Activated naive CD8-positive, alpha-beta T cell treated with anti-CD3 and anti-CD28 coated beads, Interleukin-2, amount 10 ng/mL, durations not matched to agents 7 days and 5 days (primary cell): Measurements from ENCODE around the gene ASIC2. TPM values are rescaled to one million over a fixed set of nuclear protein-coding genes. Genes with fewer than 3 reads are reported as not detected.

Source experiments
- ATAC-seq: fragments of 150-1000 bp; cut with Tn5 transposase; one replicate; pipeline ENCODE4 v1.10.0; 2021; ENCODE audit warnings: low read depth, moderate library complexity
- POLR2A ChIA-PET: fragments of 350-600 bp; sonication (Branson Sonifier 250); formaldehyde crosslinking; loops from one replicate; lab custom pipeline; 2021; ENCODE audit warnings: antibody characterized with exemption; lab: Charles Lee
- DNase-seq: peaks from one replicate; pipeline ENCODE4 v3.0.0; 2021
- H3K27ac Mint-ChIP-seq: one replicate; pipeline ENCODE4 v1.8.0; 2022; ENCODE audit warnings: mild to moderate bottlenecking, mixed read lengths
- H3K27me3 Mint-ChIP-seq: one replicate; pipeline ENCODE4 v1.8.0; 2022; ENCODE audit warnings: mild to moderate bottlenecking, moderate library complexity, mixed read lengths
- H3K36me3 Mint-ChIP-seq: one replicate; pipeline ENCODE4 v1.8.0; 2021; ENCODE audit warnings: mild to moderate bottlenecking, mixed read lengths
- H3K4me1 Mint-ChIP-seq: one replicate; pipeline ENCODE4 v1.8.0; 2021; ENCODE audit warnings: mixed read lengths
- H3K4me3 Mint-ChIP-seq: one replicate; pipeline ENCODE4 v1.8.0; 2022; ENCODE audit warnings: mild to moderate bottlenecking, moderate library complexity, mixed read lengths
- H3K9me3 Mint-ChIP-seq: one replicate; pipeline ENCODE4 v1.8.0; 2021; ENCODE audit warnings: mixed read lengths
- total RNA-seq, 2 experiments: library from RNA; stranded (reverse); gene quantifications; one replicate each; pipeline ENCODE4 v1.2.3, GENCODE V29; 2021

Gene ASIC2
- total RNA-seq, 2 experiments from 2014 or later, result not detected

- Mint-ChIP-seq H3K9me3 (no peaks in the 10 kb centered on the region), H3K36me3 (no peaks in the 10 kb centered on the region), H3K4me1 (no peaks in the 10 kb centered on the region), H3K27ac (no peak overlapping the region), H3K4me3 (no peak overlapping the region), H3K27me3 (no peaks in the 10 kb centered on the region)
- no peak for ATAC-seq
- DNase-seq, result no peak
- POLR2A ChIA-PET, result no interaction called here
Observed at GRCh38 chr17:33167736-33168135, 125.4 kb downstream of the ASIC2 start.

- POLR2A ChIA-PET, result no interaction called here
- H3K4me3 Mint-ChIP-seq, result no peak overlapping the region
- no peak overlapping the region for H3K27ac Mint-ChIP-seq
- H3K9me3 Mint-ChIP-seq, result no peaks in the 10 kb centered on the region
- H3K27me3 Mint-ChIP-seq, result no peaks in the 10 kb centered on the region
- ATAC-seq, result no peak
- H3K36me3 Mint-ChIP-seq, result no peaks in the 10 kb centered on the region
- no peak for DNase-seq
- H3K4me1 Mint-ChIP-seq, result no peaks in the 10 kb centered on the region
Observed at GRCh38 chr17:33166472-33166871, 126.6 kb downstream of the ASIC2 start.

GRCh38 chr17:33164169-33164881 is 128.8 kb downstream of the ASIC2 start:
- H3K9me3 Mint-ChIP-seq, result no peaks in the 10 kb centered on the region
- H3K4me1 Mint-ChIP-seq, result no peaks in the 10 kb centered on the region
- H3K27ac Mint-ChIP-seq, result no peak overlapping the region
- no peaks in the 10 kb centered on the region for H3K36me3 Mint-ChIP-seq
- ATAC-seq (no peak), DNase-seq (no peak)
- H3K4me3 Mint-ChIP-seq, result no peak overlapping the region
- POLR2A ChIA-PET, result no interaction called here
- H3K27me3 Mint-ChIP-seq, result peaks cover 2% of the 10 kb centered on the region

- DNase-seq (no peak), ATAC-seq (no peak)
- Mint-ChIP-seq H3K4me1 (no peaks in the 10 kb centered on the region), H3K9me3 (no peaks in the 10 kb centered on the region), H3K27ac (no peak overlapping the region), H3K4me3 (no peak overlapping the region), H3K36me3 (no peaks in the 10 kb centered on the region), H3K27me3 (peaks cover 2% of the 10 kb centered on the region)
- POLR2A ChIA-PET, result no interaction called here
Observed at GRCh38 chr17:33163533-33164168, 129.4 kb downstream of the ASIC2 start.

- DNase-seq (no peak), ATAC-seq (no peak)
- Mint-ChIP-seq H3K27me3 (peaks cover 5% of the 10 kb centered on the region), H3K36me3 (no peaks in the 10 kb centered on the region), H3K4me1 (peaks cover 4% of the 10 kb centered on the region), H3K9me3 (no peaks in the 10 kb centered on the region), H3K27ac (no peak overlapping the region), H3K4me3 (no peak overlapping the region)
- POLR2A ChIA-PET, result no interaction called here
Observed at GRCh38 chr17:33154869-33155455, 138.1 kb downstream of the ASIC2 start.

- no peak overlapping the region for H3K27ac Mint-ChIP-seq
- no peaks in the 10 kb centered on the region for H3K9me3 Mint-ChIP-seq
- peaks cover 4% of the 10 kb centered on the region for H3K27me3 Mint-ChIP-seq
- ATAC-seq (no peak), DNase-seq (no peak)
- no peaks in the 10 kb centered on the region for H3K36me3 Mint-ChIP-seq
- H3K4me1 Mint-ChIP-seq, result peaks cover 4% of the 10 kb centered on the region
- POLR2A ChIA-PET, result no interaction called here
- no peak overlapping the region for H3K4me3 Mint-ChIP-seq
Observed at GRCh38 chr17:33152783-33153182, 140.3 kb downstream of the ASIC2 start.

- Mint-ChIP-seq H3K4me1 (peaks cover 4% of the 10 kb centered on the region), H3K27ac (no peak overlapping the region), H3K36me3 (no peaks in the 10 kb centered on the region), H3K9me3 (no peaks in the 10 kb centered on the region), H3K27me3 (peaks cover 4% of the 10 kb centered on the region), H3K4me3 (no peak overlapping the region)
- ATAC-seq, result no peak
- POLR2A ChIA-PET, result no interaction called here
- no peak for DNase-seq
Observed at GRCh38 chr17:33151565-33151964, 141.5 kb downstream of the ASIC2 start.

- Mint-ChIP-seq H3K4me1 (no peaks in the 10 kb centered on the region), H3K36me3 (no peaks in the 10 kb centered on the region), H3K27me3 (no peaks in the 10 kb centered on the region), H3K9me3 (no peaks in the 10 kb centered on the region), H3K4me3 (no peak overlapping the region), H3K27ac (no peak overlapping the region)
- POLR2A ChIA-PET, result no interaction called here
- ATAC-seq (no peak), DNase-seq (no peak)
Observed at GRCh38 chr17:33145941-33146340, 147.2 kb downstream of the ASIC2 start.

- Mint-ChIP-seq H3K36me3 (no peaks in the 10 kb centered on the region), H3K4me1 (no peaks in the 10 kb centered on the region), H3K27ac (no peak overlapping the region), H3K4me3 (no peak overlapping the region), H3K27me3 (peaks cover under 1% of the 10 kb centered on the region), H3K9me3 (no peaks in the 10 kb centered on the region)
- POLR2A ChIA-PET, result no interaction called here
- DNase-seq, result no peak
- ATAC-seq, result no peak
Observed at GRCh38 chr17:33144837-33145236, 148.3 kb downstream of the ASIC2 start.

- no peak for ATAC-seq
- peaks cover 3% of the 10 kb centered on the region for H3K27me3 Mint-ChIP-seq
- H3K9me3 Mint-ChIP-seq, result no peaks in the 10 kb centered on the region
- no peaks in the 10 kb centered on the region for H3K4me1 Mint-ChIP-seq
- no peak for DNase-seq
- no peak overlapping the region for H3K4me3 Mint-ChIP-seq
- H3K27ac Mint-ChIP-seq, result no peak overlapping the region
- H3K36me3 Mint-ChIP-seq, result no peaks in the 10 kb centered on the region
- POLR2A ChIA-PET, result no interaction called here
Observed at GRCh38 chr17:33142705-33143299, 150.3 kb downstream of the ASIC2 start.

- POLR2A ChIA-PET, result no interaction called here
- H3K27ac Mint-ChIP-seq, result no peak overlapping the region
- peaks cover 3% of the 10 kb centered on the region for H3K27me3 Mint-ChIP-seq
Observed at GRCh38 chr17:33140413-33141099, 152.5 kb downstream of the ASIC2 start.

GRCh38 chr17:33138627-33139026 is 154.5 kb downstream of the ASIC2 start:
- ATAC-seq, result no peak
- Mint-ChIP-seq H3K27ac (no peak overlapping the region), H3K36me3 (no peaks in the 10 kb centered on the region), H3K4me1 (no peaks in the 10 kb centered on the region), H3K27me3 (peaks cover 3% of the 10 kb centered on the region), H3K4me3 (no peak overlapping the region), H3K9me3 (no peaks in the 10 kb centered on the region)
- POLR2A ChIA-PET, result no interaction called here
- DNase-seq, result no peak

More at GRCh38 chr17:33140413-33141099, 152.5 kb downstream of the ASIC2 start:
- ATAC-seq (no peak), DNase-seq (no peak)
- no peaks in the 10 kb centered on the region for H3K9me3 Mint-ChIP-seq
- no peaks in the 10 kb centered on the region for H3K4me1 Mint-ChIP-seq
- no peaks in the 10 kb centered on the region for H3K36me3 Mint-ChIP-seq
- no peak overlapping the region for H3K4me3 Mint-ChIP-seq

- DNase-seq, result no peak
Observed at GRCh38 chr17:33137426-33137825, 155.7 kb downstream of the ASIC2 start.

More at GRCh38 chr17:33137426-33137825, 155.7 kb downstream of the ASIC2 start:
- H3K36me3 Mint-ChIP-seq, result no peaks in the 10 kb centered on the region
- H3K9me3 Mint-ChIP-seq, result no peaks in the 10 kb centered on the region
- ATAC-seq, result no peak
- H3K27ac Mint-ChIP-seq, result no peak overlapping the region
- POLR2A ChIA-PET, result no interaction called here
- H3K4me1 Mint-ChIP-seq, result no peaks in the 10 kb centered on the region
- peaks cover 3% of the 10 kb centered on the region for H3K27me3 Mint-ChIP-seq
- H3K4me3 Mint-ChIP-seq, result no peak overlapping the region
